Brain microvascular endothelial cell (primary cell): ENCODE data around the gene MGMT.

Experiments
- DNase-seq: peaks from one replicate; pipeline ENCODE4 v3.0.0-alpha.2; 2020
- H3K27ac ChIP-seq: fragments of 250-450 bp; sonication (Bioruptor Pico); 2 replicates; pipeline ENCODE4 v1.5.1; 2020; ENCODE audit warnings: mild to moderate bottlenecking, moderate library complexity
- H3K27me3 ChIP-seq: fragments of 250-450 bp; sonication (Bioruptor Pico); replicated peaks from 2 replicates; pipeline ENCODE4 v1.5.1; 2020; ENCODE audit warnings: mild to moderate bottlenecking
- H3K36me3 ChIP-seq: fragments of 250-450 bp; sonication (Bioruptor Pico); replicated peaks from 2 replicates; pipeline ENCODE4 v1.5.1; 2020; ENCODE audit warnings: mild to moderate bottlenecking
- H3K4me3 ChIP-seq: 2 replicates; pipeline ENCODE4 v1.5.1; 2011; ENCODE audit warnings: low read depth, mild to moderate bottlenecking, control low read depth, low read length, moderate library complexity
- in situ Hi-C: cut with HindIII; loops from 2 replicates; pipeline ENCODE4 v1.10.0; 2017; ENCODE audit warnings: low sequenced_read_pairs, low pct_ligation_motif_present
- TF ChIP-seq, protein P1 (sequence below): IDR thresholded peaks from 2 replicates; pipeline ENCODE4 v1.5.1; 2011; ENCODE audit warnings: low read depth, mild to moderate bottlenecking, moderate library complexity, low read length, control low read depth, inconsistent platforms; ENCODE audit errors: missing control alignments

The MGMT gene

DNA sequence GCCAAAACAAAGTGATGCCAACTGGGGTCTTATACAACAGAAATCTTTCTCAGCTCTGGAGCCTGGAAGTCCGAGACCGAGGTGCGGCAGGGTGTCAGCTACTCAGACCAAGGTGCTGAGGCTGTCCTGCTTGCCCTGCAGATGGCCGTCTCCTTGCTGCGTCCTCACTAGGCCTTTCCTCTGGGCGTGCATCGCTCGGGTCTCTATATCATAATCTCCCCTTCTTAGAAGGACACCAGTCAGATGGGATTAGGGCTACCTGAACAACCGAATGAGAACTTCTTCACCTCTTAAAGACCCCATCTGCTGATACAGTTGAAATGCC, 252.3 kb downstream of the MGMT start:
- in situ Hi-C loops = no loop called here
- H3K27ac ChIP-seq = no peak overlapping the region
- no peaks in the 10 kb centered on the region for H3K36me3 ChIP-seq
- H3K4me3 ChIP-seq = no peak overlapping the region
- TF ChIP-seq, protein P1, sequence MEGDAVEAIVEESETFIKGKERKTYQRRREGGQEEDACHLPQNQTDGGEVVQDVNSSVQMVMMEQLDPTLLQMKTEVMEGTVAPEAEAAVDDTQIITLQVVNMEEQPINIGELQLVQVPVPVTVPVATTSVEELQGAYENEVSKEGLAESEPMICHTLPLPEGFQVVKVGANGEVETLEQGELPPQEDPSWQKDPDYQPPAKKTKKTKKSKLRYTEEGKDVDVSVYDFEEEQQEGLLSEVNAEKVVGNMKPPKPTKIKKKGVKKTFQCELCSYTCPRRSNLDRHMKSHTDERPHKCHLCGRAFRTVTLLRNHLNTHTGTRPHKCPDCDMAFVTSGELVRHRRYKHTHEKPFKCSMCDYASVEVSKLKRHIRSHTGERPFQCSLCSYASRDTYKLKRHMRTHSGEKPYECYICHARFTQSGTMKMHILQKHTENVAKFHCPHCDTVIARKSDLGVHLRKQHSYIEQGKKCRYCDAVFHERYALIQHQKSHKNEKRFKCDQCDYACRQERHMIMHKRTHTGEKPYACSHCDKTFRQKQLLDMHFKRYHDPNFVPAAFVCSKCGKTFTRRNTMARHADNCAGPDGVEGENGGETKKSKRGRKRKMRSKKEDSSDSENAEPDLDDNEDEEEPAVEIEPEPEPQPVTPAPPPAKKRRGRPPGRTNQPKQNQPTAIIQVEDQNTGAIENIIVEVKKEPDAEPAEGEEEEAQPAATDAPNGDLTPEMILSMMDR = no peak
- no peak for DNase-seq
- H3K27me3 ChIP-seq = no peaks in the 10 kb centered on the region

DNA sequence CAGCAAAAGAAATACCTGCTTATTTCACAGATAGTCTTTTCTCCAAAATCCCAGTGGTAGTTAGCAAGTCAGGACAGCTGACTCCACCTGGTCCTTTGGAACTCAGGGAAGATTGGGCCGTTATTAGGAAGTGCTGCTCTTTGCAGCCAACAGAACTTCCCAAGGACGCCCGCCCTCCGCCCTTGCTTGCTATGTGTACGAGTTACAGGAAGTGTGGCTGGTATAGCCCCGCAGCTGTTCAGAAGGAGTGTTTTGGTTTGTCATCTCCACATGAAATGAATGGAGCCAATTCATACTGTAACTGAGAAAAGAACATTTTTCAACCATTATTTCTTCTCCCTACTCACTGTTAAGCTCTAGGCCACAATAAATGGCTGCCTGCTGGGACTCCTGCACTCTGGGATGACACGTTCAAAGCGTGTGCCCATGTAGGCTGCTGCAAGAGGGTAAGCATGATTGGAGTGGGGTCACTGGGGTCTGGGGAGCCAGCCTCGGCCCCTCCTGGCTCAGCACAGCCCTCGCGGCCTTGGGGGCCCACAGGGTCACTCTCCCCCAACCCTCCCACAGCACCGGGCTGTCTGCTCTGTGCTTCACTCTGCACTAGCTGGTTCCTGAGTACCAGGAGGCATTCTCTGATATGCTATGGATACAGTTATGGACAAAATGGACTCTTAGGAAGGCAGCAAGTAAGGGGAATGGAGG, 253.0 kb downstream of the MGMT start:
- TF ChIP-seq, protein P1 = no peak
- no peaks in the 10 kb centered on the region for H3K36me3 ChIP-seq
- in situ Hi-C loops = no loop called here
- H3K4me3 ChIP-seq = no peak overlapping the region
- DNase-seq = no peak
- H3K27me3 ChIP-seq = no peaks in the 10 kb centered on the region
- no peak overlapping the region for H3K27ac ChIP-seq

DNA sequence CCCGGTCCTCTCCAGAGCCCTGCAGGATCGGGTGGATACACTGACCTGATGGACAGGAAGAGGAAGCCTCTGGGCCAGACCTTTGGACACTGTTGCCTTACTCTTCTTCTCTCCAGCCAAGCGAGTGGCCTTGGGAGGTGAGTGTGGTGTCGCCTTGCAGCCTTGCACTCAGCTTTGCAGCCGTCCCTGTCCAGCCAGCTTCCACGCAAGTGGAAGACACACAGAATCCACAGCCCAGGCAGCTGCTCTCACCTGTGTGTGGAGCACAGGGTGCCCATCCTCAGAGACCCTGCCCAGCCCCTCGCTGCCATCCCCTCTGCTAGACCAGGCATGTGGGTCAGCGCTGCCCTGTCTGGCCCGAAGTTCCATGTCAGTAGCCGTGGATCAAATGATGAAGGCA, 258.0 kb downstream of the MGMT start:
- in situ Hi-C loops = no loop called here

DNA sequence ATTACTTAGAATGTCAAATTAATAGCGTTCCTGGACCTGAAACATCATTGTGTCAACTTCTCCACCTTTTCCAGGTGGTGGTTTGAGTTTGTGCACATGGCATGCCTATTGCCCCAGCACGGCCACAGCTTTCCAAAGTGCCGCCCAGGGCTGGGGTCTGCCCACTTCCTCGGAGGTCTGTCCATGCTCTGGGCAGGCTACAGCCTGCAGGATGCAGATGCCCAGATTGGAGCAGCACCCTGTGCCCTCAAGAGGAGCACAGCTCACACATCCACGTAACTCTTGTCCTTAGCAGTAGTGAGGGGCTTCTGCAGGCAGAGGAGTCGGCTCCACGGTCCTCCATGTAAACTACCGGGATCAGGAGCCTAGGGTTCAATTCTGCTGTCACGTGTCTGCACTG, 258.4 kb downstream of the MGMT start:
- Histone ChIP-seq H3K27ac (no peak overlapping the region), H3K4me3 (no peak overlapping the region), H3K27me3 (no peaks in the 10 kb centered on the region), H3K36me3 (no peaks in the 10 kb centered on the region)
- no peak for DNase-seq
- in situ Hi-C loops = no loop called here
- TF ChIP-seq, protein P1 = no peak

More for the DNA sequence above, 258.0 kb downstream of the MGMT start:
- DNase-seq = no peak
- H3K27ac ChIP-seq = no peak overlapping the region
- no peaks in the 10 kb centered on the region for H3K36me3 ChIP-seq
- H3K4me3 ChIP-seq = no peak overlapping the region
- H3K27me3 ChIP-seq = no peaks in the 10 kb centered on the region
- TF ChIP-seq, protein P1 = no peak

DNA sequence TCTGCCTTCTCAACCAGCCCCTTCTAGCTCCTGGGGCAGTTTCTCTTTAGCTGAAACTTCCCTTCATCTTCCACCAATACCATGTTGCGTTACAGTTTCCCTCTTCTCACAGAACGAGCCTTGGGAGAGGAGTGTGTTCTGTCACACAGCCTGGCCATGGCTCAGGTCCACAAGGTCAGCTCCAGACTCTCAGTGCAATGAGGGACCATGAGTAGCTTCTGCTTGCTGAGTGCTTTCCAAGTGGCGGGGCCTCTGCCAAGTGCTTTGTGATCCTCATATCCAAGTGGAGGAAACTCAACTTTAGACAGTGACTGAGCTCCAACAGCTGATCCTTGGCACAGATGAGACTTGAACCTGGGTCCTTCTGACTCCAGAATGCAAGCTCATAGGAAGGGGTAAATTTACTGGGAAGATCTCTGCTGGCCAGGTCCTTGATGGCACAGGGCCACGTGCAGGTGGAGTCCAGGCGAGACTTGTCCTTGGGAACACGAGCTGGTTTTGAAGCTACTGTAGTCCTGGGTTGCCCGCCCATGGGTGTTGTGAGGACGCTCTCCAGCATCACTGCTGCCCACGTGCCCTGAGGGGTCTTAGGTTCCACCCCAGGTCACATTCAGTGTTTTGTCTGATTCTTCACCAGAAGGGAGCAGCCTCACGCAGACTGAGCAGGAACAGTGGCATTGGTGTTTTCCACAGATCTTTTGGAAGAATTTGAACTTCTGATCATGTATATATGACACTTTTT, 259.0 kb downstream of the MGMT start:
- H3K27me3 ChIP-seq = no peaks in the 10 kb centered on the region
- no peak overlapping the region for H3K4me3 ChIP-seq
- TF ChIP-seq, protein P1 = no peak
- DNase-seq = no peak
- in situ Hi-C loops = no loop called here
- H3K36me3 ChIP-seq = no peaks in the 10 kb centered on the region
- no peak overlapping the region for H3K27ac ChIP-seq
